HG03460 (cell line): ENCODE results near the gene RXFP4.
A peak's percentile ranks its signal among the peaks of the same experiment; 100 is the strongest.
"Not testable (repeated sequence)": the region's sequence is repeated elsewhere in the genome, so short reads cannot be mapped to it uniquely, and the experiment has no call there.

Experiments
- ATAC-seq: cut with Tn5 transposase; IDR thresholded peaks from one replicate; pipeline ENCODE4 v1.9.1; 2021; ENCODE audit not compliant: unreplicated experiment

RXFP4 gene

GRCh38 chr1:155930725-155931124 is 10.7 kb upstream of the RXFP4 start:
- ATAC-seq = not testable (repeated sequence)

- ATAC-seq = no peak
These were observed 10.0 kb upstream of the RXFP4 start for GRCh38 chr1:155931332-155932038.

- no peak for ATAC-seq
These were observed 9.4 kb upstream of the RXFP4 start for GRCh38 chr1:155932081-155932480.

- no peak for ATAC-seq
These were observed 9.0 kb upstream of the RXFP4 start for GRCh38 chr1:155932487-155932886.

GRCh38 chr1:155933591-155934096 is 7.8 kb upstream of the RXFP4 start:
- ATAC-seq = no peak

GRCh38 chr1:155934097-155934935 is 7.1 kb upstream of the RXFP4 start, which contains the start of gene KHDC4:
TSS of gene KHDC4 (minus strand) at chr1:155934413. CDS start at chr1:155934373, 40 bp downstream.
- ATAC-seq = peak; percentile 84

- ATAC-seq = no peak
These were observed 6.4 kb upstream of the RXFP4 start for GRCh38 chr1:155934936-155935590.

- no peak for ATAC-seq
These were observed 3.2 kb upstream of the RXFP4 start for GRCh38 chr1:155938220-155938627.

- no peak for ATAC-seq
These were observed 901 bp upstream of the RXFP4 start for GRCh38 chr1:155940482-155940992.

GRCh38 chr1:155941845-155942531 is 550 bp downstream of the RXFP4 start:
- no peak for ATAC-seq

- ATAC-seq = no peak
These were observed 1.2 kb downstream of the RXFP4 start for GRCh38 chr1:155942578-155943141.

GRCh38 chr1:155944444-155944799 is 3.0 kb downstream of the RXFP4 start:
- ATAC-seq = no peak

GRCh38 chr1:155946633-155947219 is 5.3 kb downstream of the RXFP4 start:
- peak; percentile 5 for ATAC-seq

GRCh38 chr1:155947292-155947691 is 5.9 kb downstream of the RXFP4 start:
- ATAC-seq = no peak

- ATAC-seq = no peak
These were observed 6.3 kb downstream of the RXFP4 start for GRCh38 chr1:155947741-155948140.

- no peak for ATAC-seq
These were observed 9.4 kb downstream of the RXFP4 start for GRCh38 chr1:155950829-155951228.

- no peak for ATAC-seq
These were observed 10.5 kb downstream of the RXFP4 start for GRCh38 chr1:155951753-155952504.

GRCh38 chr1:155952505-155952890 is 11.1 kb downstream of the RXFP4 start:
- no peak for ATAC-seq

- ATAC-seq = no peak
These were observed 13.2 kb downstream of the RXFP4 start for GRCh38 chr1:155954645-155955044.
